Glomerular visceral epithelial cell (primary cell): Measurements from ENCODE around the gene GPR158.
A peak's percentile ranks its signal among the peaks of the same experiment; 100 is the strongest.

Experiments
- DNase-seq: peaks from one replicate; pipeline ENCODE4 v3.0.0-alpha.2; 2016; ENCODE audit errors: extremely low spot score

GPR158 gene

DNA sequence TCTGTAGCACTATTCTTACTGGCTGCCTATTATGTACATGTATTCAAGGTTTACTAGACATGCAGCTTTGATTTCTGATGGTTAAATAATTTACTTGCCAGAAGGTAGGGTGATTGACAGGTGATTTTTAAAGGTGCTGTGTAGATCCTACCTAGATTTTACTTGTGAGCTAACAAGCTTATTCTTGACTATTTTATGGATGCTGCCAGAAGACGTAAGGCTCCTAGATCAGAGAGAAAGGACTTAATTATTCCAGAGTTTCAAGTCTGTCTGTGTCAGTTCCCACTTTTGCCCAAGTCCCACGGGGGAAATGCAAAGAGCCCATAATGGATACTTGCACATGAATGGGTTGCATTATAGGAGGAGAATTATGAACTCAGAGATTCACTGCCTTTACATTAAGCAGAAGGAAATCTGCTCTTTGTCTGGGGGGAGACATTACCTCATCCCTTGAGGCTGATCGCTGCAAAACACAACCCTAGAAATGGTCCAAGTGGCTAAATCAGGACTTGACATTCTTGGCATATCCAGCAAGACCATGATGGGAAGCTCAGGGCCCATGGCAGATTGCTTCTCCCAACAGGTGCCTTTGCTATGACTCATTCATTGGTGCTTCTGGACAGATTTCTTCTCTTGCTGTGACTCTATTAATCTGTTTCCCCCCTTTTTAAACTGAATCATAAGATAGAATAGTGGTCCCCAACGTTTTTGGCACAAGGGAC is 32.1 kb downstream of the GPR158 start:
- no peak for DNase-seq

DNA sequence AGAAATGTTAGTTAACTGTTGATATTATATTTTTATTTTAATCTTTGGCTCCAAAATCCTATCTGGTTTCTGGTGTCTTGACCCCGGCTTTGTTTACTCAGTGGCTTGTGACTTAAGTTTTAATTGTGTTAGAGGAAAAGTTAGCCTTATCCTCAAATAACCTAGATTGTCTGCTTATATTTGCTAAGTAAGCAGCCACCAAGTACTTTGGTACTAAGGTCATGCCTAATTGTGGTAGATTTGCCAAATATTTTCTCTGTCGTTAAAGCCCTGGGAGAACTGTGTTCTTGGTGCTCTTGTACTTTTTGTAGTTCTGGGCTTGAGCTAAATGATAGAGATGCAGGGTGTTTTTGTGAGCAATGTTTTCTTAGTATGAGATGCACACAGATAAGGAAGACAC is 34.8 kb downstream of the GPR158 start:
- DNase-seq, result no peak

DNA sequence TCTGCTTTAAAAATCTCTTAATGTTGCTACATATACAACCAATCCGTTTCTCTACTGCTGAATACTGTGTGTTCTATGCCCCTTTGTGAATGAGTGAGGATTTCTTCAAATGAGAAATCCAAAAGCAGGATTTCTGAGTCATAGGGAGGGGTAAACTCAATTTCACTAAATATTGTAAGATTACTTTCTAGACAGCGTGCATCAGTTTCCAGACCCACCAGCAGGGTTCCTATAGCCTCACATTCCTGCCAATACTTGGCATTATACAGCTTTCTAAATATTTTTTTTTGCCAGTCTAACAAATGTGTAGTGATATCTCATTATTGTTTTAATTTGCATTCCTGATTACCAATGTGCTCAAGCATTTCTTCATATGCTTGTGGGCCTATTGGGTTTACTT is 35.5 kb downstream of the GPR158 start:
- DNase-seq, result no peak

DNA sequence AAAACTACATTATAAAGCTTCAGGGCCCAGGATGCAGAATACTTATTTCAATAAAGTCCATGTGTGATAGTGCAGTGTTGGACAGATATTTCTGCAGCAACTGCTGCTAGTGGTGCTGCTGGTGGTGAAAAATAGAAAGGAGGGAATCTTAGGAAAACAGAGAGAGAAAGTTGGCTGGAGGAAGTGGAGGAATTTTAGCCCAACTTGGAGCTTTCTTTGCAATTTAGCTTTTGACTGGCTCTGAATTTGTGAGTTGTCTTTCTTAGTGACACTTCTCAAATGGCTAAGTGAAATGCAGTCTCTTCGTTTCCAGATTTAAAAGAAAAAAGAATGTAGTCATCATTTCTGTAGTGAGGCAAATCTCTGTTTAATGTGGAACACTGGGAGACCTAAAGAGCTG is 45.4 kb downstream of the GPR158 start:
- no peak for DNase-seq

DNA sequence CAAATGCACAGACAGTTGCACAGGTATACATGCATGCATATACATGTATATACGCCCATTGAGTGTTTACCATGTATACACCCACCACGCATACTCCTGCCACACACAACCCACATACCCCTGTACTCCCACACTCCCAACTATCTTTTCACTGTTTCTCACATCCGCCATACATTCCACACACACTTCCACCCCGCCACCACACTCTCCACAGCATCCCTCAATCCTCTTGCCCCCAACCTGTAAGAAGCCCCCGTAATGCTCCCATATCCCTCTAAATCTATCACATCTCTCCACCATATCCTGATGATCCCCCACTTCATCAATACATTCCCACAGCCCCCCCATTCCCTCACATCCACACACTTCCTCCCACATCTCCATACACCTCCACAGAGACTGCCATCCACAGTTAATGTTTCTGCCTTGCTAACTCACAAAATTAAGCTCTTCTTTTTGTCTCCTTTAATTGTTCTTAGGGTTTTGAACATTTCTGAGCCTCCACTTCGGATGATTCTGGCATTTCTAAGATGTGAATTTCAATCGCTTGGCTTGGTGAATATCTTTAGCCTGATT is 47.4 kb downstream of the GPR158 start:
- no peak for DNase-seq

GRCh38 chr10:25226775-25227682 is 52.2 kb downstream of the GPR158 start:
- peak; percentile 13 for DNase-seq

DNA sequence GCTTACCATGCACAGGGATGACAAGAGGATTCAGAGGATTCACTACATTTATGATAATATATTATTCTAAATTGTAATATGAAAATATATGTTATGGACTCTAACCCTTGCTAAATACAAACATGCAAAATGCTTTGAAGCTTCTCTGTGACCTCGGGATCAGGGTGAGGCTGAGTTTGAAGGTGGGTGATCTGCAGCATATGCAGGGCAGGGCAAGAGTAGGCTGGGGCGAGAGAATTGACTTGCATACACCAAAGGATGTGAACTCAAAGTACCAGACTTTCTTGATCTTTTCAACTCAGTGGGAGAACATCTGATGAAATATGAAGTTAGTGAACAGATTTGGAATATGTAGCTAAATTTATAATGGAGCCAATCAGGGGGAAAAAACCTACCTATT is 57.0 kb downstream of the GPR158 start:
- no peak for DNase-seq

- no peak for DNase-seq
These were observed 57.4 kb downstream of the GPR158 start for GRCh38 chr10:25232204-25232603.

GRCh38 chr10:25245165-25245564 is 70.4 kb downstream of the GPR158 start:
- no peak for DNase-seq

- no peak for DNase-seq
These were observed 82.8 kb downstream of the GPR158 start for GRCh38 chr10:25257646-25258045.

- DNase-seq, result no peak
These were observed 86.3 kb downstream of the GPR158 start for GRCh38 chr10:25261110-25261509.

DNA sequence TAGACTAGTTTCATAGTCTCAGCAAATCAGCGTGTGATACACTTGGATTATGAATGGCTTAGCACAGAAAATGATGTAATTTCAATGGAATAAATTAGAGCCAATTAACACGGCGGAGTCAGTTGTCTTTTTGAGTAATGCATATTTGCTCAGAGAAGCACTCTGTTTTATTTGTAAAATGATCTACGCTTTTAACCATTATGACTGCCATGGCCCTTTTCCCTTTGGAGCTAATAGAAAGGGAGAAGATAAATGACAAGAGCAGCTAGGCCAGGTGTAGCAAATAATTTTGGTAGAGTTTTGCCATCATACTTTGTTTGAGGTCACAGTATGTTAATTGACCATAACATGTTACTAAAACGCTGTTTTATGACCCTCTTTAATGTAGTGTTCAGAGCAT is 86.8 kb downstream of the GPR158 start:
- no peak for DNase-seq

DNA sequence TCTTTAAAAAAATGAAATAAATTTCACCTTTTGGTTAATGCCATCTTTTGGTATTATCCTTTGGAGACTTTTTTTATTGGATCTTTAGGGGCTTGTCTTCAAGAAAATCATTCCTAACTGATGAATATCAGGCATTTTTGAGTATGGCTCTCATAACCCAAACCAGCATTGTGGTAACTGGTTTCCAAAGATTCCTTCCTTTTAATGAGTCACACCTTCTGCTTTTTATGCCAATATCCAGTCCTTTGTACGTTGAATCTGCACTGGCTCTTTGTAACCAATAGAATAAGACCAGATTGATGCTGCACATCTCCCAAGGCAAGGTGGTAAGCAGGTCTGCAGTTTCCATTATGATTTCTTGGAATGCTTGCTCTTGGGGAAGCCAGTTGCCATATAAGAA is 89.1 kb downstream of the GPR158 start:
- DNase-seq, result no peak

- no peak for DNase-seq
These were observed 103.4 kb downstream of the GPR158 start for GRCh38 chr10:25278180-25278579.

DNA sequence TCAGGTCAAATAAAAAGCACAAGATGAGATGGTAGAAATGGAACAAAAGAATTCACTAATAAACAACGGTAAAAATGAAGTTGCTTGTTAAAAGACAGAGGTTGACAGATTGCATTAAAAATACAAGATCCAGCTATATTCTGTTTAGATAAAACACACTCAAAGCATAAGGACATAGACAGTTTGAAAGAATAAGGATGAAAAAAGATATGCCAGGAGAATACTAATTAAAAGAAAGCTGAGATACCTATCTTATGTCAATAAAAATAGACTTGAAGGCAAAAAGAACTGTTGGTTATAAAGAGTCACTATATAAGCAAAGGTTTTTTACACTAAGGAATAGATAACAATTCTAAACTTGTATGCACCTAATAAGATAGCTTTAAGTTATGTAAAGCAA is 105.3 kb downstream of the GPR158 start:
- no peak for DNase-seq

DNA sequence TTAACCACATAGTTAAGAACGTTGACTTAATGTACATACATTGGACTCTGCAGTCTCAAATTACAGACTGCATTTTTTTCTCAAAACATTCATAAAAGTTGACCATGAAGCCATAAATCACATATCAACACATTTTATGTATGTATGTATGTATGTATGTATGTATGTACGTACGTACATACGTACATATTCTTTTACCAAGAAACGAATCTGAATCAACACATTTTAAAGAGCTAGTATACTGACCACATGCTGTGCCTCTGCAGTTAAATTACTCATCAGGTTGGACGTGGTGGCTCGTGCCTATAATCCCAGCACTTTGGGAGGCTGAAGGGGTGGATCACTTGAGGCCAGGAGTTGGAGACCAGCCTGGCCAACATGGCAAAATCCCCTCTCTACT is 105.8 kb downstream of the GPR158 start:
- DNase-seq, result no peak

DNA sequence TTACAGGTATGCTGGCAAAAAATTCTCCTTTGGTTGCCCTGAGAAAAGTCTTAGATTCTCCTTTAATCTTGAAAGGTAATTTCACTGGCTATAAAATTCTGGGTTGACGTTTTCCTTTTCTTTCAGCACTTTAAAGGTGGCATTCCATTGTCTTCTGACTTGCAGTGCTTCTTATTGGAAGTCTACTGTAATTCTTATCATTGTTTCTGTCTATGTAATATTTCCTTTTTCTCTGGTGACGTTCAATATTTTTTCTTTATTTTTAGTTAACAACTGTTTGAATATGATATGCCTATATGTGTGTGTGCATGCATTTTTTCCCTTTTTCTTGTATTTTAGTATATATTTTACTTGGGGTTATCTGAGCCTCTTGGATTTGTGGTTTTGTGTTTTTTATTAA is 111.0 kb downstream of the GPR158 start:
- DNase-seq, result no peak

- no peak for DNase-seq
These were observed 113.4 kb downstream of the GPR158 start for GRCh38 chr10:25288181-25288580.

DNA sequence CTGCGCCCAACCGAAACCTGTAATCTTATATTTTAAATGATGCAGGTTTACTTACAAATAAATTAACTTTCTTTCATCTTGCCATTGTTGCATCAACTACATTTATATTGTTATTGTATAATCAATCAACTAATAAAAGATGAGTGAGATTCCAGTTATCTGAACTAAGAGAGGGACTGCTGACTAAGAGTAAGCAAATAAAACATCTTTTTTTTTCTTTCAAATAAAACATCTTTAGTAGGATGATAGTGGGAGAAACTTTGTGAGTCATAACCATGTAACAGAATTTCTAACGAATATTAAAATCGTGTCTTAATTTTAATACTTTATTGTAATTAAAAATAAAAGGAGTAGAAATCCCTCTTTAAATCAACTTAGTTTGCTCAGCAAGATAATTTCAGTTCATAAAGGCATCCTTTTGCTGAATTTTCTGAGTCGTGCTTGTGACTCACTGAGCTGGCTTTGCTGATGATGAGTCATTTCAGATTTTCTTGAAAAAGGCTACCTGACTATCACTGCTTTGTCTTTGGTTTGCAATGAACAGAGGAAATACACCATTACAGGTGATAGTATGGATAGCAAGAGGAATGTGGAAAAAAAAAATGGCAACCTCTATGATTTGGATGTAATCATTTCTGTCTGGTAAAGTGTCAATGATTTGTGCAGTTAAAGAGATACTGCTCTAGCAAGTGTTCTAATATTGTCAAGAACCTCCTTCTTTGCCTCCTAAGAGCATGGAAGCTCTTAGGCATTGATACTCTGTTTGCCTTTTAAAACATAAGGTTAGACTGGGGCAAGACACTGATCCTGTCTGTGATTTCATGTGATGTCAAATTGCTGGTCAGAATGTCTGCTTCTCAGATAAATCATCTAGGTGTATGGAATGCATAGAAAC is 119.5 kb downstream of the GPR158 start:
- no peak for DNase-seq

- no peak for DNase-seq
These were observed 121.5 kb downstream of the GPR158 start for GRCh38 chr10:25296324-25296723.

- DNase-seq, result no peak
These were observed 122.7 kb downstream of the GPR158 start for GRCh38 chr10:25297466-25297865.

DNA sequence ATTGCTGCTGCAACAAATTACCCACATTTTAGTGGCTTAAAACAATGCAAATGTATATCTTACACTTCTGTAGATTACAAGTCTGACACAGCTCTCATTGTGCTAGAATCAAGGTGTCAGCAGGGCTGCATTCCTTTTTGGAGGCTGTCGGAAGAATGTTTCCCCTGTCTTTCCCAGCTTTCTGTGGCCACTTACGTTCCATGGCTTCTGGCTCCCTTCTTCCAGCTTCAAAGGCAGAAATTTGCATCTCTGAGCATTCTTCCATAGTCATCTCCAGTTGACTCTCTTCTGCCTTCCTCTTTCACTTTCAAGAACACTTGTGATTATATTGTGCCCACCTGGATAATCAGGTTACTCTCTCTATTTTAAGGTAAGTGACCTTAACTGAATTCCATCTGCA is 125.3 kb downstream of the GPR158 start:
- DNase-seq, result no peak
